Measurements from ENCODE around the gene AJAP1. TPM values are rescaled to one million over a fixed set of nuclear protein-coding genes. Genes with fewer than 3 reads are reported as not detected.

The AJAP1 gene
- total RNA-seq, 1 experiment from 2014 or later = not detected

- TF ChIP-seq, protein P1, sequence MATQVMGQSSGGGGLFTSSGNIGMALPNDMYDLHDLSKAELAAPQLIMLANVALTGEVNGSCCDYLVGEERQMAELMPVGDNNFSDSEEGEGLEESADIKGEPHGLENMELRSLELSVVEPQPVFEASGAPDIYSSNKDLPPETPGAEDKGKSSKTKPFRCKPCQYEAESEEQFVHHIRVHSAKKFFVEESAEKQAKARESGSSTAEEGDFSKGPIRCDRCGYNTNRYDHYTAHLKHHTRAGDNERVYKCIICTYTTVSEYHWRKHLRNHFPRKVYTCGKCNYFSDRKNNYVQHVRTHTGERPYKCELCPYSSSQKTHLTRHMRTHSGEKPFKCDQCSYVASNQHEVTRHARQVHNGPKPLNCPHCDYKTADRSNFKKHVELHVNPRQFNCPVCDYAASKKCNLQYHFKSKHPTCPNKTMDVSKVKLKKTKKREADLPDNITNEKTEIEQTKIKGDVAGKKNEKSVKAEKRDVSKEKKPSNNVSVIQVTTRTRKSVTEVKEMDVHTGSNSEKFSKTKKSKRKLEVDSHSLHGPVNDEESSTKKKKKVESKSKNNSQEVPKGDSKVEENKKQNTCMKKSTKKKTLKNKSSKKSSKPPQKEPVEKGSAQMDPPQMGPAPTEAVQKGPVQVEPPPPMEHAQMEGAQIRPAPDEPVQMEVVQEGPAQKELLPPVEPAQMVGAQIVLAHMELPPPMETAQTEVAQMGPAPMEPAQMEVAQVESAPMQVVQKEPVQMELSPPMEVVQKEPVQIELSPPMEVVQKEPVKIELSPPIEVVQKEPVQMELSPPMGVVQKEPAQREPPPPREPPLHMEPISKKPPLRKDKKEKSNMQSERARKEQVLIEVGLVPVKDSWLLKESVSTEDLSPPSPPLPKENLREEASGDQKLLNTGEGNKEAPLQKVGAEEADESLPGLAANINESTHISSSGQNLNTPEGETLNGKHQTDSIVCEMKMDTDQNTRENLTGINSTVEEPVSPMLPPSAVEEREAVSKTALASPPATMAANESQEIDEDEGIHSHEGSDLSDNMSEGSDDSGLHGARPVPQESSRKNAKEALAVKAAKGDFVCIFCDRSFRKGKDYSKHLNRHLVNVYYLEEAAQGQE (IDR thresholded peaks at IDR 0.05; ENCODE audit: low read depth) = no peak
- TF ChIP-seq ZFX (IDR thresholded peaks at IDR 0.05) (no peak), CBX3 (IDR thresholded peaks at IDR 0.05; ENCODE audit: low read depth) (no peak), SRF (IDR thresholded peaks at IDR 0.05; ENCODE audit: low read depth) (no peak), FOSL1 (IDR thresholded peaks at IDR 0.05; ENCODE audit: low read depth) (no peak), TCF7L2 (IDR thresholded peaks at IDR 0.05; ENCODE audit: borderline replicate concordance, extremely low read depth, insufficient read depth, insufficient read length) (no peak), SIN3A (IDR thresholded peaks at IDR 0.05; ENCODE audit: low read depth) (no peak), EZH2 (IDR thresholded peaks at IDR 0.05) (no peak), ATF3 (IDR thresholded peaks at IDR 0.05) (no peak), RAD21 (IDR thresholded peaks at IDR 0.05; ENCODE audit: low read depth) (no peak), EZH2phosphoT487 (IDR thresholded peaks at IDR 0.05; ENCODE audit: borderline replicate concordance) (no peak), POLR2A (IDR thresholded peaks at IDR 0.05; ENCODE audit: borderline replicate concordance, extremely low read depth, insufficient read depth, insufficient read length) (no peak)
- TF ChIP-seq, protein P2, sequence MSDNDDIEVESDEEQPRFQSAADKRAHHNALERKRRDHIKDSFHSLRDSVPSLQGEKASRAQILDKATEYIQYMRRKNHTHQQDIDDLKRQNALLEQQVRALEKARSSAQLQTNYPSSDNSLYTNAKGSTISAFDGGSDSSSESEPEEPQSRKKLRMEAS (IDR thresholded peaks at IDR 0.05) = no peak
- TF ChIP-seq, protein P3, sequence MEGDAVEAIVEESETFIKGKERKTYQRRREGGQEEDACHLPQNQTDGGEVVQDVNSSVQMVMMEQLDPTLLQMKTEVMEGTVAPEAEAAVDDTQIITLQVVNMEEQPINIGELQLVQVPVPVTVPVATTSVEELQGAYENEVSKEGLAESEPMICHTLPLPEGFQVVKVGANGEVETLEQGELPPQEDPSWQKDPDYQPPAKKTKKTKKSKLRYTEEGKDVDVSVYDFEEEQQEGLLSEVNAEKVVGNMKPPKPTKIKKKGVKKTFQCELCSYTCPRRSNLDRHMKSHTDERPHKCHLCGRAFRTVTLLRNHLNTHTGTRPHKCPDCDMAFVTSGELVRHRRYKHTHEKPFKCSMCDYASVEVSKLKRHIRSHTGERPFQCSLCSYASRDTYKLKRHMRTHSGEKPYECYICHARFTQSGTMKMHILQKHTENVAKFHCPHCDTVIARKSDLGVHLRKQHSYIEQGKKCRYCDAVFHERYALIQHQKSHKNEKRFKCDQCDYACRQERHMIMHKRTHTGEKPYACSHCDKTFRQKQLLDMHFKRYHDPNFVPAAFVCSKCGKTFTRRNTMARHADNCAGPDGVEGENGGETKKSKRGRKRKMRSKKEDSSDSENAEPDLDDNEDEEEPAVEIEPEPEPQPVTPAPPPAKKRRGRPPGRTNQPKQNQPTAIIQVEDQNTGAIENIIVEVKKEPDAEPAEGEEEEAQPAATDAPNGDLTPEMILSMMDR (IDR thresholded peaks at IDR 0.05 in 2 of 3, conservative IDR thresholded peaks at IDR 0.05 in 1 of 3; ENCODE audit: borderline replicate concordance in 1 of 3, insufficient read depth in 1 of 3, low read depth in 2 of 3, low read length in 2 of 3) = no peak
- Histone ChIP-seq H3K9ac (ENCODE audit: low read length) (no peak overlapping the region), H3K27ac (ENCODE audit: low read depth, low read length) (no peak overlapping the region), H2AFZ (ENCODE audit: low read depth, low read length, poor library complexity, severe bottlenecking) (no peak overlapping the region), H3K79me2 (ENCODE audit: insufficient read depth, low read length) (no peaks in the 10 kb centered on the region), H3K9me3 (ENCODE audit: control insufficient read depth in 1 of 2, insufficient read depth in 1 of 2, low read depth in 1 of 2, low read length in 2 of 2) (no peaks in the 10 kb centered on the region; a peak in 1 of 4 replicates), H3K36me3 (ENCODE audit: control insufficient read depth in 1 of 2, insufficient read depth in 2 of 2, low read length in 2 of 2) (no peaks in the 10 kb centered on the region), H3K4me2 (ENCODE audit: low read length) (no peak overlapping the region), H3K9me2 (ENCODE audit: insufficient read depth) (no peaks in the 10 kb centered on the region), H3K4me3 (replicated peaks in 1 of 2; ENCODE audit: low read depth in 1 of 2, low read length in 2 of 2) (no peak overlapping the region), H4K20me1 (ENCODE audit: insufficient read depth) (no peaks in the 10 kb centered on the region), H3K4me1 (ENCODE audit: control insufficient read depth in 1 of 2, insufficient read depth in 2 of 2, low read length in 2 of 2) (no peaks in the 10 kb centered on the region), H3K27me3 (ENCODE audit: insufficient read depth, low read length) (no peaks in the 10 kb centered on the region)
- BruUV-seq (replicated peaks) = no TSS peak
- no peak for DNase-seq (ENCODE audit: low read depth, low spot score)
- ATAC-seq = no peak
- POLR2A ChIA-PET = no interaction called here
- CTCF ChIA-PET = no interaction called here
- RAD21 ChIA-PET (ENCODE audit: low non-redundant PET in 1 of 2, low total read pairs in 2 of 2, uncharacterized antibody in 2 of 2, unreplicated experiment in 2 of 2) = no interaction called here
- intact Hi-C loops (cut with micrococcal nuclease) = no loop called here
Measured at GRCh38 chr1:4701276-4701675, 46.9 kb downstream of the AJAP1 start.

Data from HCT116 (cell line).